Measurements from ENCODE around the gene DOCK6. TPM values are rescaled to one million over a fixed set of nuclear protein-coding genes. Genes with fewer than 3 reads are reported as not detected.

Gene DOCK6
- total and polyA plus RNA-seq, 2 of the 13 experiments (the other 11 are each of a cell fraction or from before 2014, with no cell fraction given): 5.4 to 38.1 TPM

DNA sequence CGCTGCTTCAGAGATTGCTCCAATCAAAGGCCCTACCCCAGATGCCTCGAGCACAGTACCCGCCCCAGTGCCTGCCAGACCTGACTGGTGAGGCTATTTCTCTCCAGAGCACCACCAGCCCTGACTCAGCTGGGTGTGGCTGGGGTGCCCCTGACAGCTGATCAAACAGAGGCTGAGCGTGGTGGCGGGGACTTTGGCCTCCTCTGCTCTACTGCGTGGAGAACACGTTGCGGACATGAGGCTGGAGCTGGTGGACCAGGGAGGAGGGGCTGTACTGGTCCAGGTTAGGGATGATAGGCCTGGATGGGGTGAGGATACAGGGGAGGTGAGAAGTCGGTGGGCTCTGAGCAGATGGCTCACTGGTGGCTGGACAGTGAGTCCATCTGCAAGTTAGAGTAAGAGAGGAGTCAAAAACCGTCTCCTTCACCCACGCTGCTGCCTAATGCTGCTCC is 3.5 kb upstream of the DOCK6 start (continued):
- TF ChIP-seq, protein P1, sequence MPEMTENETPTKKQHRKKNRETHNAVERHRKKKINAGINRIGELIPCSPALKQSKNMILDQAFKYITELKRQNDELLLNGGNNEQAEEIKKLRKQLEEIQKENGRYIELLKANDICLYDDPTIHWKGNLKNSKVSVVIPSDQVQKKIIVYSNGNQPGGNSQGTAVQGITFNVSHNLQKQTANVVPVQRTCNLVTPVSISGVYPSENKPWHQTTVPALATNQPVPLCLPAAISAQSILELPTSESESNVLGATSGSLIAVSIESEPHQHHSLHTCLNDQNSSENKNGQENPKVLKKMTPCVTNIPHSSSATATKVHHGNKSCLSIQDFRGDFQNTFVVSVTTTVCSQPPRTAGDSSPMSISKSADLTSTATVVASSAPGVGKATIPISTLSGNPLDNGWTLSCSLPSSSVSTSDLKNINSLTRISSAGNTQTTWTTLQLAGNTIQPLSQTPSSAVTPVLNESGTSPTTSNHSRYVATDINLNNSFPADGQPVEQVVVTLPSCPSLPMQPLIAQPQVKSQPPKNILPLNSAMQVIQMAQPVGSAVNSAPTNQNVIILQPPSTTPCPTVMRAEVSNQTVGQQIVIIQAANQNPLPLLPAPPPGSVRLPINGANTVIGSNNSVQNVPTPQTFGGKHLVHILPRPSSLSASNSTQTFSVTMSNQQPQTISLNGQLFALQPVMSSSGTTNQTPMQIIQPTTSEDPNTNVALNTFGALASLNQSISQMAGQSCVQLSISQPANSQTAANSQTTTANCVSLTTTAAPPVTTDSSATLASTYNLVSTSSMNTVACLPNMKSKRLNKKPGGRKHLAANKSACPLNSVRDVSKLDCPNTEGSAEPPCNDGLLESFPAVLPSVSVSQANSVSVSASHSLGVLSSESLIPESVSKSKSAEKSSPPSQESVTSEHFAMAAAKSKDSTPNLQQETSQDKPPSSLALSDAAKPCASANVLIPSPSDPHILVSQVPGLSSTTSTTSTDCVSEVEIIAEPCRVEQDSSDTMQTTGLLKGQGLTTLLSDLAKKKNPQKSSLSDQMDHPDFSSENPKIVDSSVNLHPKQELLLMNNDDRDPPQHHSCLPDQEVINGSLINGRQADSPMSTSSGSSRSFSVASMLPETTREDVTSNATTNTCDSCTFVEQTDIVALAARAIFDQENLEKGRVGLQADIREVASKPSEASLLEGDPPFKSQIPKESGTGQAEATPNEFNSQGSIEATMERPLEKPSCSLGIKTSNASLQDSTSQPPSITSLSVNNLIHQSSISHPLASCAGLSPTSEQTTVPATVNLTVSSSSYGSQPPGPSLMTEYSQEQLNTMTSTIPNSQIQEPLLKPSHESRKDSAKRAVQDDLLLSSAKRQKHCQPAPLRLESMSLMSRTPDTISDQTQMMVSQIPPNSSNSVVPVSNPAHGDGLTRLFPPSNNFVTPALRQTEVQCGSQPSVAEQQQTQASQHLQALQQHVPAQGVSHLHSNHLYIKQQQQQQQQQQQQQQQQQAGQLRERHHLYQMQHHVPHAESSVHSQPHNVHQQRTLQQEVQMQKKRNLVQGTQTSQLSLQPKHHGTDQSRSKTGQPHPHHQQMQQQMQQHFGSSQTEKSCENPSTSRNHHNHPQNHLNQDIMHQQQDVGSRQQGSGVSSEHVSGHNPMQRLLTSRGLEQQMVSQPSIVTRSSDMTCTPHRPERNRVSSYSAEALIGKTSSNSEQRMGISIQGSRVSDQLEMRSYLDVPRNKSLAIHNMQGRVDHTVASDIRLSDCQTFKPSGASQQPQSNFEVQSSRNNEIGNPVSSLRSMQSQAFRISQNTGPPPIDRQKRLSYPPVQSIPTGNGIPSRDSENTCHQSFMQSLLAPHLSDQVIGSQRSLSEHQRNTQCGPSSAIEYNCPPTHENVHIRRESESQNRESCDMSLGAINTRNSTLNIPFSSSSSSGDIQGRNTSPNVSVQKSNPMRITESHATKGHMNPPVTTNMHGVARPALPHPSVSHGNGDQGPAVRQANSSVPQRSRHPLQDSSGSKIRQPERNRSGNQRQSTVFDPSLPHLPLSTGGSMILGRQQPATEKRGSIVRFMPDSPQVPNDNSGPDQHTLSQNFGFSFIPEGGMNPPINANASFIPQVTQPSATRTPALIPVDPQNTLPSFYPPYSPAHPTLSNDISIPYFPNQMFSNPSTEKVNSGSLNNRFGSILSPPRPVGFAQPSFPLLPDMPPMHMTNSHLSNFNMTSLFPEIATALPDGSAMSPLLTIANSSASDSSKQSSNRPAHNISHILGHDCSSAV (CRISPR knock-in tag; IDR thresholded peaks at IDR 0.05; ENCODE audit: borderline replicate concordance): no peak
- TF ChIP-seq, protein P2, sequence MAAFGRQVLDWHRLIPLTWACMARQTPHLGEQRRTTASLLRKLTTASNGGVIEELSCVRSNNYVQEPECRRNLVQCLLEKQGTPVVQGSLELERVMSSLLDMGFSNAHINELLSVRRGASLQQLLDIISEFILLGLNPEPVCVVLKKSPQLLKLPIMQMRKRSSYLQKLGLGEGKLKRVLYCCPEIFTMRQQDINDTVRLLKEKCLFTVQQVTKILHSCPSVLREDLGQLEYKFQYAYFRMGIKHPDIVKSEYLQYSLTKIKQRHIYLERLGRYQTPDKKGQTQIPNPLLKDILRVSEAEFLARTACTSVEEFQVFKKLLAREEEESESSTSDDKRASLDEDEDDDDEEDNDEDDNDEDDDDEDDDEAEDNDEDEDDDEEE (CRISPR knock-in tag; IDR thresholded peaks at IDR 0.05): peak; percentile 71; the same call in 1 of the 2 replicates
- TF ChIP-seq EHMT2 (IDR thresholded peaks at IDR 0.05; ENCODE audit: borderline replicate concordance, low read depth, low read length) (no peak), POLR2A (IDR thresholded peaks at IDR 0.05; ENCODE audit: insufficient read depth in 1 of 2, low read depth in 2 of 2, low read length in 2 of 2) (peak in 1 of 2 experiments; percentile 54; a peak in 1 of 4 replicates), ZNF337 (CRISPR knock-in tag; IDR thresholded peaks at IDR 0.05; ENCODE audit: borderline replicate concordance, low read depth) (peak; percentile 79; the same call in 1 of the 2 replicates), ZNF550 (CRISPR knock-in tag; IDR thresholded peaks at IDR 0.05; ENCODE audit: borderline replicate concordance) (no peak), ZC3H4 (CRISPR knock-in tag; IDR thresholded peaks at IDR 0.05; ENCODE audit: borderline replicate concordance) (no peak), SIX4 (CRISPR knock-in tag; IDR thresholded peaks at IDR 0.05) (peak; percentile 81), BORCS8-MEF2B (CRISPR knock-in tag; IDR thresholded peaks at IDR 0.05) (peak; percentile 98), ATF7 (IDR thresholded peaks at IDR 0.05) (no peak), ATF7 (CRISPR knock-in tag; IDR thresholded peaks at IDR 0.05) (peak; percentile 94), ZNF792 (CRISPR knock-in tag; IDR thresholded peaks at IDR 0.05) (peak; percentile 96), ZNF766 (CRISPR knock-in tag; IDR thresholded peaks at IDR 0.05; ENCODE audit: borderline replicate concordance) (peak; percentile 61; the same call in 1 of the 2 replicates), NFE2L2 (IDR thresholded peaks at IDR 0.05; ENCODE audit: low read length) (peak; percentile 7; the same call in 1 of the 2 replicates), ZKSCAN8 (CRISPR knock-in tag; IDR thresholded peaks at IDR 0.05; ENCODE audit: borderline replicate concordance) (peak; percentile 95), ARNTL (CRISPR knock-in tag; IDR thresholded peaks at IDR 0.05) (peak; percentile 99)
- TF ChIP-seq, protein P3, sequence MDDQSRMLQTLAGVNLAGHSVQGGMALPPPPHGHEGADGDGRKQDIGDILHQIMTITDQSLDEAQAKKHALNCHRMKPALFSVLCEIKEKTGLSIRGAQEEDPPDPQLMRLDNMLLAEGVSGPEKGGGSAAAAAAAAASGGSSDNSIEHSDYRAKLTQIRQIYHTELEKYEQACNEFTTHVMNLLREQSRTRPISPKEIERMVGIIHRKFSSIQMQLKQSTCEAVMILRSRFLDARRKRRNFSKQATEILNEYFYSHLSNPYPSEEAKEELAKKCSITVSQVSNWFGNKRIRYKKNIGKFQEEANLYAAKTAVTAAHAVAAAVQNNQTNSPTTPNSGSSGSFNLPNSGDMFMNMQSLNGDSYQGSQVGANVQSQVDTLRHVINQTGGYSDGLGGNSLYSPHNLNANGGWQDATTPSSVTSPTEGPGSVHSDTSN (CRISPR knock-in tag; IDR thresholded peaks at IDR 0.05; ENCODE audit: borderline replicate concordance): no peak
- TF ChIP-seq, protein P4, sequence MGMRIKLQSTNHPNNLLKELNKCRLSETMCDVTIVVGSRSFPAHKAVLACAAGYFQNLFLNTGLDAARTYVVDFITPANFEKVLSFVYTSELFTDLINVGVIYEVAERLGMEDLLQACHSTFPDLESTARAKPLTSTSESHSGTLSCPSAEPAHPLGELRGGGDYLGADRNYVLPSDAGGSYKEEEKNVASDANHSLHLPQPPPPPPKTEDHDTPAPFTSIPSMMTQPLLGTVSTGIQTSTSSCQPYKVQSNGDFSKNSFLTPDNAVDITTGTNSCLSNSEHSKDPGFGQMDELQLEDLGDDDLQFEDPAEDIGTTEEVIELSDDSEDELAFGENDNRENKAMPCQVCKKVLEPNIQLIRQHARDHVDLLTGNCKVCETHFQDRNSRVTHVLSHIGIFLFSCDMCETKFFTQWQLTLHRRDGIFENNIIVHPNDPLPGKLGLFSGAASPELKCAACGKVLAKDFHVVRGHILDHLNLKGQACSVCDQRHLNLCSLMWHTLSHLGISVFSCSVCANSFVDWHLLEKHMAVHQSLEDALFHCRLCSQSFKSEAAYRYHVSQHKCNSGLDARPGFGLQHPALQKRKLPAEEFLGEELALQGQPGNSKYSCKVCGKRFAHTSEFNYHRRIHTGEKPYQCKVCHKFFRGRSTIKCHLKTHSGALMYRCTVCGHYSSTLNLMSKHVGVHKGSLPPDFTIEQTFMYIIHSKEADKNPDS (CRISPR knock-in tag; IDR thresholded peaks at IDR 0.05): no peak

Measured in HepG2 (cell line).